HEK293T (cell line): ENCODE data around the gene AS3MT.
A peak's percentile ranks its signal among the peaks of the same experiment; 100 is the strongest.
"Not testable (repeated sequence)": the region's sequence is repeated elsewhere in the genome, so short reads cannot be mapped to it uniquely, and the experiment has no call there.

Source experiments
- CTCF ChIA-PET: fragments of 350-600 bp; formaldehyde crosslinking; extraction: SDS; loops from one replicate; lab custom pipeline; 2021; ENCODE audit warnings: antibody characterized with exemption, inconsistent platforms; lab: Yijun Ruan, JAX
- POLR2A ChIA-PET: fragments of 350-600 bp; formaldehyde crosslinking; extraction: SDS; loops from one replicate; lab custom pipeline; 2020; ENCODE audit warnings: antibody characterized with exemption, inconsistent platforms; lab: Yijun Ruan, JAX
- DNase-seq: peaks from one replicate; pipeline ENCODE4 v3.0.0; 2012; ENCODE audit warnings: mixed read lengths; ENCODE audit errors: extremely low spot score
- ARNT ChIP-seq: fragments of 450-650 bp; IDR thresholded peaks from 2 replicates; pipeline ENCODE4 v1.6.1; 2017; ENCODE audit warnings: mild to moderate bottlenecking
- BHLHE40 ChIP-seq: fragments of 450-650 bp; IDR thresholded peaks from 2 replicates; pipeline ENCODE4 v1.6.1; 2016; ENCODE audit warnings: mild to moderate bottlenecking, moderate library complexity, borderline replicate concordance
- CTBP1 ChIP-seq: fragments of 450-650 bp; IDR thresholded peaks from 2 replicates; pipeline ENCODE4 v1.6.1; 2016; ENCODE audit warnings: borderline replicate concordance
- ELF4 ChIP-seq: fragments of 450-650 bp; IDR thresholded peaks from 2 replicates; pipeline ENCODE4 v1.6.1; 2017; ENCODE audit warnings: antibody characterized with exemption
- FOXA1 ChIP-seq: fragments of 450-650 bp; IDR thresholded peaks from 2 replicates; pipeline ENCODE4 v1.6.1; 2016; ENCODE audit warnings: mild to moderate bottlenecking
- FOXK2 ChIP-seq: fragments of 450-650 bp; IDR thresholded peaks from 2 replicates; pipeline ENCODE4 v1.6.1; 2016; ENCODE audit warnings: mild to moderate bottlenecking
- FOXM1 ChIP-seq: fragments of 450-650 bp; IDR thresholded peaks from 2 replicates; pipeline ENCODE4 v1.6.1; 2017; ENCODE audit warnings: mild to moderate bottlenecking, borderline replicate concordance
- HDGF ChIP-seq: fragments of 450-650 bp; IDR thresholded peaks from 2 replicates; pipeline ENCODE4 v1.6.1; 2017; ENCODE audit warnings: antibody characterized with exemption, borderline replicate concordance
- L3MBTL2 ChIP-seq: fragments of 450-650 bp; conservative IDR thresholded peaks from 2 replicates; pipeline ENCODE4 v1.6.1; 2016; ENCODE audit warnings: mild to moderate bottlenecking
- LEF1 ChIP-seq: fragments of 450-650 bp; IDR thresholded peaks from 2 replicates; pipeline ENCODE4 v1.6.1; 2017; ENCODE audit warnings: mild to moderate bottlenecking, borderline replicate concordance
- NFRKB ChIP-seq: fragments of 450-650 bp; IDR thresholded peaks from 2 replicates; pipeline ENCODE4 v1.6.1; 2016; ENCODE audit warnings: mild to moderate bottlenecking, moderate library complexity
- SP1 ChIP-seq: fragments of 450-650 bp; IDR thresholded peaks from 2 replicates; pipeline ENCODE4 v1.6.1; 2017
- SUZ12 ChIP-seq: fragments of 450-650 bp; IDR thresholded peaks from 2 replicates; pipeline ENCODE4 v1.6.1; 2016; ENCODE audit warnings: mild to moderate bottlenecking
- TARDBP ChIP-seq: fragments of 450-650 bp; IDR thresholded peaks from 2 replicates; pipeline ENCODE4 v1.6.1; 2016
- ZNF384 ChIP-seq: fragments of 450-650 bp; IDR thresholded peaks from 2 replicates; pipeline ENCODE4 v1.6.1; 2016
- TF ChIP-seq, protein P1 (sequence below): fragments of 450-650 bp; IDR thresholded peaks from 2 replicates; pipeline ENCODE4 v1.6.1; 2016

AS3MT gene, protein sequence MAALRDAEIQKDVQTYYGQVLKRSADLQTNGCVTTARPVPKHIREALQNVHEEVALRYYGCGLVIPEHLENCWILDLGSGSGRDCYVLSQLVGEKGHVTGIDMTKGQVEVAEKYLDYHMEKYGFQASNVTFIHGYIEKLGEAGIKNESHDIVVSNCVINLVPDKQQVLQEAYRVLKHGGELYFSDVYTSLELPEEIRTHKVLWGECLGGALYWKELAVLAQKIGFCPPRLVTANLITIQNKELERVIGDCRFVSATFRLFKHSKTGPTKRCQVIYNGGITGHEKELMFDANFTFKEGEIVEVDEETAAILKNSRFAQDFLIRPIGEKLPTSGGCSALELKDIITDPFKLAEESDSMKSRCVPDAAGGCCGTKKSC

GRCh38 chr10:102869258-102870198, at the start of gene AS3MT:
Gene AS3MT, plus strand, starts transcription at chr10:102869470. Its CDS starts 123 bp downstream, at chr10:102869593.
- peak; percentile 80 for DNase-seq
- CTCF ChIA-PET, result interaction anchor here (0.5 kb wide), 1 partner anchor 8 kb away, joined by 3 read pairs; no protein-coding TSS in a partner anchor
- POLR2A ChIA-PET, result interaction anchor here (0.6 to 2.2 kb wide), 8 partner anchors 9 to 156 kb away, joined by 3 to 30 read pairs (median 4); partner anchors contain the start of genes BORCS7 and WBP1L

DNA sequence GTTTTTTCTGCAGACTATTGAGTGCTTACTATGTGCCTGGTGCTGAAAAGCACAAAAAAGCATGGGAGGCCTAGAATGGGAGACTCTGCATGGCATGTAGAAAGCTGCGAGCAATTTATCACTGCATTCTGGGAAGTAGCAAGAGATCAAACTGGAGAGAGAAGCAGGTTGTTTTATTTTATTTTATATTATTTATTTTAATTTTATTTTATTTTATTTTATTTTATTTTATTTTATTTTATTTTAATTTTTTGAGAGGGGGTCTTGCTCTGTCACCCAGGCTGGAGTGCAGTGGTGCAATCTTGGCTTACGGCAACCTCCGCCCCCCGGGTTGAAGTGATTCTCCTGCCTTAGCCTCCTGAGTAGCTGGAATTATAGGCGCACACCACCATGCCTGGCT, 49.3 kb upstream of the AS3MT start:
- DNase-seq, POLR2A ChIA-PET: not testable (repeated sequence)
- CTCF ChIA-PET, result interaction anchor here (1.2 kb wide), 1 partner anchor 150 kb away, joined by 3 read pairs; no protein-coding TSS in a partner anchor

More at GRCh38 chr10:102869258-102870198, at the start of gene AS3MT:
- no peak for TF ChIP-seq LEF1
- TF ChIP-seq L3MBTL2, result peak; percentile 51

- TF ChIP-seq FOXM1, result no peak
- TF ChIP-seq SP1, result no peak
- no peak for TF ChIP-seq BHLHE40
- no peak for TF ChIP-seq ZNF384
- no peak for TF ChIP-seq LEF1
- TF ChIP-seq SUZ12, result no peak
- no peak for TF ChIP-seq FOXK2
- TF ChIP-seq, protein P1, sequence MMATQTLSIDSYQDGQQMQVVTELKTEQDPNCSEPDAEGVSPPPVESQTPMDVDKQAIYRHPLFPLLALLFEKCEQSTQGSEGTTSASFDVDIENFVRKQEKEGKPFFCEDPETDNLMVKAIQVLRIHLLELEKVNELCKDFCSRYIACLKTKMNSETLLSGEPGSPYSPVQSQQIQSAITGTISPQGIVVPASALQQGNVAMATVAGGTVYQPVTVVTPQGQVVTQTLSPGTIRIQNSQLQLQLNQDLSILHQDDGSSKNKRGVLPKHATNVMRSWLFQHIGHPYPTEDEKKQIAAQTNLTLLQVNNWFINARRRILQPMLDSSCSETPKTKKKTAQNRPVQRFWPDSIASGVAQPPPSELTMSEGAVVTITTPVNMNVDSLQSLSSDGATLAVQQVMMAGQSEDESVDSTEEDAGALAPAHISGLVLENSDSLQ, result no peak
- TF ChIP-seq HDGF, result no peak
- TF ChIP-seq NFRKB, result no peak
- no peak for TF ChIP-seq ARNT
- no peak for TF ChIP-seq CTBP1
- ChIA-PET CTCF (no interaction called here), POLR2A (no interaction called here)
- DNase-seq, result no peak
Observed at GRCh38 chr10:102822222-102822621, 47.0 kb upstream of the AS3MT start.

- POLR2A ChIA-PET, result no interaction called here
- TF ChIP-seq HDGF (no peak), SP1 (no peak)
- CTCF ChIA-PET, result no interaction called here
- no peak for DNase-seq
Observed at GRCh38 chr10:102824664-102825063, 44.6 kb upstream of the AS3MT start.

- TF ChIP-seq ELF4, result no peak
- TF ChIP-seq BHLHE40, result no peak
- TF ChIP-seq L3MBTL2, result no peak
- no peak for TF ChIP-seq TARDBP
- no peak for TF ChIP-seq SP1
- TF ChIP-seq NFRKB, result no peak
- no peak for TF ChIP-seq CTBP1
- POLR2A ChIA-PET, result no interaction called here
- CTCF ChIA-PET, result interaction anchor here (0.6 to 1.2 kb wide), 3 partner anchors 58 to 243 kb away, joined by 4 to 6 read pairs (median 4); no protein-coding TSS in a partner anchor
- DNase-seq, result no peak
Observed at GRCh38 chr10:102826148-102826796, 43.0 kb upstream of the AS3MT start.

GRCh38 chr10:102827597-102827975, 41.7 kb upstream of the AS3MT start:
- ChIA-PET POLR2A (no interaction called here), CTCF (no interaction called here)
- no peak for DNase-seq
- TF ChIP-seq ZNF384 (no peak), FOXM1 (no peak), HDGF (no peak), L3MBTL2 (no peak), FOXA1 (no peak), SUZ12 (no peak), FOXK2 (no peak), ARNT (no peak), LEF1 (no peak), NFRKB (no peak), ELF4 (no peak), CTBP1 (no peak), SP1 (no peak), BHLHE40 (no peak), TARDBP (no peak)
- TF ChIP-seq, protein P1, result no peak
